GM12878 (cell line): Measurements from ENCODE around the gene C10orf90. TPM values are rescaled to one million over a fixed set of nuclear protein-coding genes. Genes with fewer than 3 reads are reported as not detected.

Experiments
- ATAC-seq: fragments of 200-7000 bp; cut with Tn5 transposase; 3 replicates; pipeline ENCODE4 v1.9.1; 2020; ENCODE audit warnings: mild to moderate bottlenecking, moderate library complexity
- BruUV-seq: library from RNA; stranded (reverse); fragments of 400-500 nt; replicated peaks from 2 replicates; lab custom pipeline; 2021; lab: Mats Ljungman, UMichigan
- CTCF ChIA-PET: fragments of 300-600 bp; sonication (Branson Sonifier 250); formaldehyde crosslinking; extraction: SDS; loops from one replicate; lab custom pipeline; 2021; ENCODE audit warnings: inconsistent platforms; lab: Yijun Ruan, JAX
- POLR2A ChIA-PET: fragments of 350-600 bp; formaldehyde crosslinking; extraction: SDS; loops from one replicate; lab custom pipeline; 2021; ENCODE audit warnings: inconsistent platforms; lab: Charles Lee
- RAD21 ChIA-PET: fragments of 300-600 bp; sonication (Branson Sonifier 250); formaldehyde crosslinking; loops from one replicate; lab custom pipeline; 2023; ENCODE audit warnings: antibody characterized with exemption; ENCODE audit not compliant: unreplicated experiment; lab: Charles Lee
- SMC1A ChIA-PET: fragments of 300-600 bp; sonication (Branson Sonifier 250); formaldehyde crosslinking; loops from one replicate; lab custom pipeline; 2023; ENCODE audit not compliant: unreplicated experiment, uncharacterized antibody; lab: Charles Lee
- DNase-seq: peaks from one replicate; pipeline ENCODE4 v3.0.0-alpha.2; 2011; ENCODE audit warnings: low read depth, low spot score
- FAIRE-seq: peaks from 3 replicates; lab custom pipeline; 2011; peaks lifted over from hg19 to GRCh38; lab: Jason Lieb, UNC
- H2AFZ ChIP-seq: 2 replicates; pipeline ENCODE4 v1.6.0; 2011; ENCODE audit warnings: low read depth, low read length, control low read depth; ENCODE audit not compliant: control insufficient read depth
- H3K27ac ChIP-seq: 2 replicates; pipeline ENCODE4 v1.5.1; 2011; ENCODE audit warnings: control low read depth; ENCODE audit not compliant: control insufficient read depth, insufficient read depth
- H3K27me3 ChIP-seq, 2 experiments: replicated peaks in 1 of 2; 2 replicates each; pipeline versions ENCODE4 v1.6.0 to v1.6.1; 2011; ENCODE audit warnings: low read length in 1 of 2; ENCODE audit not compliant: control insufficient read depth in 2 of 2, insufficient read depth in 2 of 2
- H3K36me3 ChIP-seq, 2 experiments: 2 replicates each; pipeline ENCODE4 v1.5.1; 2011; ENCODE audit warnings: low read length in 1 of 2; ENCODE audit not compliant: control insufficient read depth in 2 of 2, insufficient read depth in 2 of 2
- H3K4me1 ChIP-seq: 2 replicates; pipeline ENCODE4 v1.6.1; 2011; ENCODE audit warnings: mild to moderate bottlenecking, low read length, moderate library complexity, mixed read lengths; ENCODE audit not compliant: control insufficient read depth, insufficient read depth
- H3K4me2 ChIP-seq: 2 replicates; pipeline ENCODE4 v1.6.0; 2011; ENCODE audit warnings: control low read depth; ENCODE audit not compliant: control insufficient read depth, insufficient read depth
- H3K4me3 ChIP-seq: fragments of 200-600 bp; sonication (generic); 2 replicates; pipeline ENCODE4 v1.5.1; 2016
- H3K79me2 ChIP-seq: 2 replicates; pipeline ENCODE4 v1.6.0; 2011; ENCODE audit warnings: low read length; ENCODE audit not compliant: control insufficient read depth, insufficient read depth
- H3K9ac ChIP-seq: 2 replicates; pipeline ENCODE4 v1.8.0; 2011; ENCODE audit warnings: low read length, control low read depth, mixed read lengths; ENCODE audit not compliant: control insufficient read depth, insufficient read depth
- H3K9me3 ChIP-seq: replicated peaks from 3 replicates; pipeline ENCODE4 v1.5.1; 2011; ENCODE audit warnings: mild to moderate bottlenecking, low read length; ENCODE audit not compliant: control insufficient read depth, insufficient read depth
- H4K20me1 ChIP-seq: 2 replicates; pipeline ENCODE4 v1.6.0; 2011; ENCODE audit not compliant: control insufficient read depth, insufficient read depth
- CBFB ChIP-seq: IDR thresholded peaks from 2 replicates; pipeline ENCODE4 v1.6.1; 2016; ENCODE audit warnings: antibody characterized with exemption, low read depth
- CREM ChIP-seq: IDR thresholded peaks from 2 replicates; pipeline ENCODE4 v1.6.1; 2014; ENCODE audit warnings: antibody characterized with exemption, low read depth
- FOXM1 ChIP-seq: IDR thresholded peaks from 2 replicates; pipeline ENCODE4 v1.6.1; 2012; ENCODE audit warnings: low read depth, mild to moderate bottlenecking, inconsistent platforms, low read length, moderate library complexity
- HDAC2 ChIP-seq: fragments of 200-600 bp; sonication (generic); IDR thresholded peaks from 2 replicates; pipeline ENCODE4 v1.6.1; 2017
- JUNB ChIP-seq: IDR thresholded peaks from 2 replicates; pipeline ENCODE4 v1.6.1; 2016; ENCODE audit warnings: antibody characterized with exemption, mild to moderate bottlenecking
- MTA2 ChIP-seq: fragments of 450-650 bp; IDR thresholded peaks from 2 replicates; pipeline ENCODE4 v1.6.1; 2016; ENCODE audit warnings: low read depth, mild to moderate bottlenecking, moderate library complexity
- NFYB ChIP-seq: IDR thresholded peaks from 2 replicates; pipeline ENCODE4 v1.6.1; 2011; ENCODE audit warnings: low read depth, mild to moderate bottlenecking, low read length, improper control_type of control experiment, moderate library complexity; ENCODE audit not compliant: insufficient read depth
- RAD21 ChIP-seq: IDR thresholded peaks from 2 replicates; pipeline ENCODE4 v1.6.1; 2011; ENCODE audit warnings: mild to moderate bottlenecking, low read depth, low read length, moderate library complexity; ENCODE audit not compliant: insufficient read depth
- SIN3A ChIP-seq: IDR thresholded peaks from 2 replicates; pipeline ENCODE4 v1.6.1; 2012; ENCODE audit warnings: low read depth, low read length, improper control_type of control experiment
- SIX5 ChIP-seq: IDR thresholded peaks from 2 replicates; pipeline ENCODE4 v1.6.1; 2011; ENCODE audit warnings: mild to moderate bottlenecking, low read depth, low read length, moderate library complexity; ENCODE audit not compliant: severe bottlenecking
- TARDBP ChIP-seq: IDR thresholded peaks from 2 replicates; pipeline ENCODE4 v1.6.1; 2016; ENCODE audit warnings: borderline replicate concordance
- TBL1XR1 ChIP-seq: IDR thresholded peaks from 2 replicates; pipeline ENCODE4 v1.6.1; 2012; ENCODE audit warnings: low read depth, low read length, improper control_type of control experiment
- TCF12 ChIP-seq: IDR thresholded peaks from 2 replicates; pipeline ENCODE4 v1.6.1; 2011; ENCODE audit warnings: low read depth, mild to moderate bottlenecking, low read length
- TCF3 ChIP-seq: IDR thresholded peaks from 2 replicates; pipeline ENCODE4 v1.6.1; 2012; ENCODE audit warnings: low read depth, mild to moderate bottlenecking, low read length, borderline replicate concordance; ENCODE audit not compliant: insufficient read depth
- YBX1 ChIP-seq: fragments of 450-650 bp; IDR thresholded peaks from 2 replicates; pipeline ENCODE4 v1.6.1; 2016; ENCODE audit warnings: antibody characterized with exemption
- WGBS: methylation state at CpG from one replicate; pipeline ENCODE4 v1.1.6; 2016; ENCODE audit warnings: low lambda C conversion rate; ENCODE audit not compliant: insufficient replicate concordance, insufficient coverage; ENCODE audit errors: missing lambda C conversion rate; 5-methylcytosine and 5-hydroxymethylcytosine counted together
- in situ Hi-C: fragments of 300-500 bp; cut with MboI; formaldehyde crosslinking; loops from 9 replicates; pipeline ENCODE4 v1.14.3; 2018; ENCODE audit warnings: mixed read lengths
- intact Hi-C: fragments of 100-400 bp; cut with micrococcal nuclease; formaldehyde crosslinking; loops from one replicate; pipeline ENCODE4 v1.14.2; 2022; ENCODE audit not compliant: unreplicated experiment
- polyA plus RNA-seq, 11 experiments: library from polyadenylated mRNA; depleted of rRNA in 4 of 11; unstranded in 6 of 11; stranded (reverse) in 5 of 11; fragments of >200 nt; fragmentation: Nextera tagmentation in 4 of 11; fragmentation: Illumina TruSeq in 1 of 11; extraction: Ambion mirVana in 4 of 11; extraction: Trizol in 1 of 11; gene quantifications; 1 replicate in 1 of 11; 2 replicates in 10 of 11; pipeline versions ENCODE4 v1.2.1 to v1.2.3, GENCODE V29; 2011 to 2016; ENCODE audit warnings: inconsistent platforms in 2 of 11, missing spikeins in 2 of 11, low read depth in 1 of 11
- total RNA-seq, 4 experiments: library from RNA; depleted of rRNA in 3 of 4; stranded (reverse); fragments of >200 nt in 3 of 4; fragmentation: Illumina TruSeq in 1 of 4; extraction: Trizol in 1 of 4; gene quantifications; 2 replicates each; pipeline versions ENCODE4 v1.2.1 to v1.2.3, GENCODE V29; 2013 to 2021

The C10orf90 gene
- total and polyA plus RNA-seq, 10 of the 15 experiments (the other 5 are each of a cell fraction or from before 2014, with no cell fraction given), result 0.04 TPM; not detected in 9

GRCh38 chr10:126561921-126562680, 108.4 kb downstream of the C10orf90 start:
- no peak overlapping the region for H3K9ac ChIP-seq
- no peaks in the 10 kb centered on the region for H3K9me3 ChIP-seq
- intact Hi-C loops (no loop called here), in situ Hi-C loops (no loop called here)
- no peaks in the 10 kb centered on the region for H3K4me1 ChIP-seq
- DNase-seq (no peak), FAIRE-seq (no peak), ATAC-seq (no peak)
- no peaks in the 10 kb centered on the region for H3K36me3 ChIP-seq
- TF ChIP-seq RAD21, result no peak
- CTCF ChIA-PET, result no interaction called here
- H3K79me2 ChIP-seq, result no peaks in the 10 kb centered on the region
- SMC1A ChIA-PET, result no interaction called here
- 18% methylated on average over 13 of the region's 13 CpGs for WGBS
- POLR2A ChIA-PET, result no interaction called here
- no peak overlapping the region for H2AFZ ChIP-seq
- H3K4me2 ChIP-seq, result no peak overlapping the region
- no peak overlapping the region for H3K4me3 ChIP-seq
- RAD21 ChIA-PET, result no interaction called here
- H3K27me3 ChIP-seq, result no peaks in the 10 kb centered on the region
- H4K20me1 ChIP-seq, result no peaks in the 10 kb centered on the region
- no peak overlapping the region for H3K27ac ChIP-seq
- no TSS peak for BruUV-seq

- in situ Hi-C loops (no loop called here), intact Hi-C loops (no loop called here)
- Histone ChIP-seq H3K4me1 (no peaks in the 10 kb centered on the region), H3K79me2 (no peaks in the 10 kb centered on the region), H3K9me3 (no peaks in the 10 kb centered on the region), H4K20me1 (no peaks in the 10 kb centered on the region), H3K4me3 (no peak overlapping the region), H3K27me3 (no peaks in the 10 kb centered on the region), H2AFZ (no peak overlapping the region), H3K9ac (no peak overlapping the region), H3K27ac (no peak overlapping the region), H3K4me2 (no peak overlapping the region), H3K36me3 (no peaks in the 10 kb centered on the region)
- FAIRE-seq, result no peak
- TF ChIP-seq SIN3A (no peak), TARDBP (no peak), FOXM1 (no peak), CBFB (no peak), HDAC2 (no peak), MTA2 (no peak), TBL1XR1 (no peak), SIX5 (no peak), JUNB (no peak), TCF3 (no peak), NFYB (no peak), CREM (no peak), TCF12 (no peak), YBX1 (no peak)
- 52% methylated on average over 10 of the region's 10 CpGs for WGBS
- DNase-seq, result no peak
- POLR2A ChIA-PET, result no interaction called here
- SMC1A ChIA-PET, result no interaction called here
- CTCF ChIA-PET, result no interaction called here
- ATAC-seq, result no peak
- RAD21 ChIA-PET, result no interaction called here
- no TSS peak for BruUV-seq
Measured at GRCh38 chr10:126561294-126561920, 109.1 kb downstream of the C10orf90 start.
